Memory B cell (primary cell): ENCODE results near the gene GNPDA1.
A peak's percentile ranks its signal among the peaks of the same experiment; 100 is the strongest.
"Not testable (repeated sequence)": the region's sequence is repeated elsewhere in the genome, so short reads cannot be mapped to it uniquely, and the experiment has no call there.

Source experiments
- ATAC-seq: fragments of 150-1000 bp; cut with Tn5 transposase; 2 replicates; pipeline ENCODE4 v1.10.0; 2021; ENCODE audit warnings: low read depth, mild to moderate bottlenecking, moderate library complexity
- DNase-seq, 2 donors: peaks; one replicate each; pipeline ENCODE4 v3.0.0; 2022; ENCODE audit warnings: low spot score in 2 of 2
- H3K27ac Mint-ChIP-seq: one replicate; pipeline ENCODE4 v1.8.0; 2022; ENCODE audit warnings: mild to moderate bottlenecking, moderate library complexity, mixed read lengths
- H3K27me3 Mint-ChIP-seq: one replicate; pipeline ENCODE4 v1.8.0; 2022; ENCODE audit warnings: mixed read lengths
- H3K36me3 Mint-ChIP-seq: one replicate; pipeline ENCODE4 v1.8.0; 2022; ENCODE audit warnings: mild to moderate bottlenecking, mixed read lengths
- H3K4me1 Mint-ChIP-seq: one replicate; pipeline ENCODE4 v1.8.0; 2022; ENCODE audit warnings: mixed read lengths
- H3K4me3 Mint-ChIP-seq: one replicate; pipeline ENCODE4 v1.8.0; 2022; ENCODE audit warnings: mild to moderate bottlenecking, moderate library complexity, mixed read lengths
- H3K9me3 Mint-ChIP-seq: one replicate; pipeline ENCODE4 v1.8.0; 2022; ENCODE audit warnings: mixed read lengths

Gene GNPDA1

GRCh38 chr5:142012792-142013388 lies at the start of gene GNPDA1:
Gene GNPDA1 (minus strand): TSS chr5:142013027. CDS start chr5:142012035, 992 bp downstream.
- Mint-ChIP-seq H3K36me3 (peaks cover 10% of the 10 kb centered on the region), H3K4me3 (peak within 1 kb of the TSS; percentile 84), H3K4me1 (peaks cover 20% of the 10 kb centered on the region), H3K27ac (peak within 1 kb of the TSS; percentile 60), H3K27me3 (no peaks in the 10 kb centered on the region), H3K9me3 (no peaks in the 10 kb centered on the region)
- peak; percentile 95 for ATAC-seq
- DNase-seq = peak; percentile 55 to 63

DNA sequence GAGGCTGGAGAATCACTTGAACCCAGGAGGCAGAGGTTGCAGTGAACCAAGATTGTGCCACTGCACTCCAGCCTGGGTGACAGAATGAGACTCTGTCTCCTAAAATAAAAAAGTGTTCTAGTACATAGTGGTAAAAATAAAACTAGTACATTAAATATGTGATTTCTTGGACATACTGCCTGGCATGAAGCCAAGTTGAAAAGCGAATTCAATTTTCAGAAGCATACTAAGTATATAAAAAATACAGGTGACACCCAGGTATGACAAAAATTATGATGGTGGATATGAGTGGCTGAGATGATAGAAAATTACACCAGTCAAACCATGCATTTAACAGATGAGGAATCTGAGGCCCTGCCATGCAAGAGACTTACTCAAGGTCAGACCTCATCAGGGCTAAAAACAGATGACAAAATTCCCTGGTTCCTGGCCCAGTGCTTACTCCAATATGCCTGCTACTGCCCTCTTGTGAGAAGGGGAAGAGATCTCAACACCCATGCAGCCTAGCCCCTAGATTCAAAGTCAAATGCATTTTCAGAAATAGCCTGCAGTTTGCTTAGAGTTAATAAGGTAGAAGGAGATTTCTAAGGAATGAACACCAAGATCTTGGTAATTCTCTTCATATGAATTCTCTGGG lies 46.6 kb upstream of the GNPDA1 start:
- H3K27me3 Mint-ChIP-seq = peaks cover 7% of the 10 kb centered on the region
- no peaks in the 10 kb centered on the region for H3K36me3 Mint-ChIP-seq
- peaks cover 4% of the 10 kb centered on the region for H3K4me1 Mint-ChIP-seq
- DNase-seq (no peak), ATAC-seq (no peak)
- H3K9me3 Mint-ChIP-seq = no peaks in the 10 kb centered on the region
- no peak overlapping the region for H3K4me3 Mint-ChIP-seq
- no peak overlapping the region for H3K27ac Mint-ChIP-seq

- DNase-seq (no peak), ATAC-seq (no peak)
- Mint-ChIP-seq H3K4me3 (no peak overlapping the region), H3K9me3 (no peaks in the 10 kb centered on the region), H3K36me3 (no peaks in the 10 kb centered on the region), H3K27ac (no peak overlapping the region), H3K4me1 (peaks cover 4% of the 10 kb centered on the region), H3K27me3 (peaks cover 7% of the 10 kb centered on the region)
Measured at GRCh38 chr5:142057697-142058056, 44.9 kb upstream of the GNPDA1 start.

DNA sequence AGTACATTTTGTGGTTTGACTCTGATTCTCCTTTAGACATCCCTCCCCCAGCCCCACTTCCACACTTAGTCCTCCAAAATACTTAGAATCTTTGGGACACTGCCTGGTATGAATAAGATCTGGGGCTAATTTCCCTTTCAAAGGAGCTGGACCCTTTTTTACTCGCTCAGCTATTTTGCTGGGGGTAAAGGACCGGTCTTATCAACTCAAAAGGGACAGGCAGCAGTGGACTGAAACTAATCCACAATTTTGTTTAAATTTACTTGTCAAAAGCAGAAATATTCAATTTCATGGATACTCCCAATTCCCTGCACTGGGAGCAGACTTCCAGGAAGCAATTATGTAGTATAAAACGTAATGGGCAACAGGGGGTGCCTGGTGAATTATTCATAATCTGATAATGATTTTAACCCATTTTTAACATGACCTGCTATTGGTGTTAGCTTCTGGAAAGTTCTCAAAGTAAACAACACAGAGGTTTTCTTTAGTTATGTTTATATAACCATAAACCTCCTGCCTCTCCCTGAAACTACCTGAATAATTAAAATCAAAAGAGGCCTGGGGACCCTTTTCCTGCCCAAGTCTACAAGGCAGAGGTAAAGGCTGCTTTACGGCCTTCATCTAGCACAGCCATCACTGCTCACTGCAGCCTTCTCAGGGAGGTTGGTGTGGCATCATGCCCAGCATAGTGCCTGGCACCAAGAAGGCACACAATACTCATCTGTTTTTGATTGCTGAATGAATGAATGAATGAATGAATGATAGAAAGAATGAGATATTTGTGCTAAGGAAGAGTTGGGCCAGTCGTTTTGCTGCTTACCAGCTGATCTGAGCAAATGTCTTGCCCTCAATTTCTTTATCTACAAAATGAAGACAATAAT lies 44.2 kb upstream of the GNPDA1 start:
- no peaks in the 10 kb centered on the region for H3K9me3 Mint-ChIP-seq
- H3K27ac Mint-ChIP-seq = no peak overlapping the region
- peaks cover 4% of the 10 kb centered on the region for H3K4me1 Mint-ChIP-seq
- peaks cover 7% of the 10 kb centered on the region for H3K27me3 Mint-ChIP-seq
- H3K4me3 Mint-ChIP-seq = no peak overlapping the region
- DNase-seq (no peak), ATAC-seq (no peak)
- H3K36me3 Mint-ChIP-seq = no peaks in the 10 kb centered on the region

GRCh38 chr5:142055301-142055700 lies 42.5 kb upstream of the GNPDA1 start:
- peaks cover 2% of the 10 kb centered on the region for H3K27me3 Mint-ChIP-seq
- ATAC-seq (no peak), DNase-seq (no peak)
- no peak overlapping the region for H3K27ac Mint-ChIP-seq
- no peak overlapping the region for H3K4me3 Mint-ChIP-seq
- H3K36me3 Mint-ChIP-seq = no peaks in the 10 kb centered on the region
- no peaks in the 10 kb centered on the region for H3K9me3 Mint-ChIP-seq
- H3K4me1 Mint-ChIP-seq = peaks cover 4% of the 10 kb centered on the region

DNA sequence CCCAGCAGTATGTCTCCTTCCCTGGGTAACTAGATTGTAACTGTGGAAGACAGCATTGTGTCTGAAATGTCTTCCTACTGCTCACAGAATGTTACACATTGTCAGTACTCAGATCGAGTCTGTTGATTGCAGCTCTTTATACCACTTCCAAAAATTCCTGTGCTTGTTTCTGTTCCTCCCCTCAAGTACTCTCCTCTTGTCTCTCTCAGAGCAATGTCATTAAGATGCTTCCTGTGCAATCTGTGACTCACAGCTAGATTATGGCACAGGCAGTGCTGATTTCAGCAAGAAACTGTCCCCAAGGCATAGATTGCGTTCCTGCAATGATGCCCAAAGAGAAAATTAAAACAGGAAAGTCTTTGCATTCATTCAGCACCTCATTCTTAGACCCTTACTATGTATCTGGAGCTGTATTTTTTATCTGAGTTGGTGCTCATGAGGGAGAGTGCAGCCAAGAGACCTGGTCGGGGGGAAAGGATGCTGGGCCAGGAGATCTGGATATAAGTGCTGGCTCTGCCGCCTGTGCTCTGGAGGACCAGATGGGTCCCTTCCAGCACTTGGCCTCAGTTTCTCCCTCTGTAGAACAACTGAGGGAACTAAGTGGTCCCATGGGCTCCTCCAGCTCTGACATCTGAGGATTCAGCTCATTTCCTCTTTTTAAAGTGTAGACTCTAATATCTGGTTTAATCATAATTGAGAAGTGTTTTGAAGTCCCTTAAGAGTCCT lies 40.8 kb upstream of the GNPDA1 start:
- Mint-ChIP-seq H3K9me3 (no peaks in the 10 kb centered on the region), H3K27ac (no peak overlapping the region), H3K4me1 (peaks cover 4% of the 10 kb centered on the region), H3K4me3 (no peak overlapping the region), H3K27me3 (peaks cover 2% of the 10 kb centered on the region), H3K36me3 (no peaks in the 10 kb centered on the region)
- no peak for DNase-seq
- ATAC-seq = no peak

DNA sequence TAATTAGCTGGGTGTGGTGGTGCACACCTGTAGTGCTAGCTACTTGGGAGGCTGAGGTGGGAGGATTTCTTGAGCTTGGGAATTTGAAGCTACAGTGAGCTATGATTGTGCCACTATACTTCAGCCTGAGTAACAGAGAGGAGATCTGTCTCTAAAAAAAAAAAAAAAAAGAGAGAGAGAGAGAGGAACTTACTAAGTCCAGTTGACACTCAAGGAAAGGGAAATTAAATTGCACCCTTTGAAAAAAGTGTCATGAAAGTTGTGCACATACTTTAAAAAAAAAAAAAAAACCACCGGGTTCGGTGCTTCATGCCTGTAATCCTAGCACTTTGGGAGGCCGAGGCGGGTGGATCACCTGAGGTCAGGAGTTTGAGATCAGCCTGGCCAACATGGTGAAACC lies 39.2 kb upstream of the GNPDA1 start:
- not testable (repeated sequence) for ATAC-seq, DNase-seq, H3K4me3 Mint-ChIP-seq, H3K4me1 Mint-ChIP-seq, H3K27me3 Mint-ChIP-seq, H3K27ac Mint-ChIP-seq, H3K9me3 Mint-ChIP-seq, H3K36me3 Mint-ChIP-seq

DNA sequence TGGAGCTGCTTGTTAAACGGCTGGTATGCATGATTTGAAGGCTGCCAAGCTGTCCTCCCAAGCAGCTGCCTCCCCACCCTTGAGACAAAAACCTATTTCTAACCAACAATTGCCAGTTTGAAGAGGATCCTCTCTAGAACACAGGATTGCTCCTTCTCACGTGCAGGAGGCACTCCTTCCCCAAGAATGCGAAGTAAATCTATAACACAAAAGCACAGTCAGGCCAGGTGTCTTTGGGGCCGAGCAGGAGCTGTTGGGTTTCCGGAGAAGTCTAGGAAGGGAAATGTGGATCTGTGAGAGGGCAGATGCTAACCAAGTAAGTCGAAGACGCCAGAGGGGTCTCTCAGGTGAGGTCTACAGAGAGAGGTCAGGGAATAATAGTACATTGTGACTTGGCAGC lies 35.4 kb upstream of the GNPDA1 start:
- no peak for ATAC-seq
- Mint-ChIP-seq H3K4me3 (no peak overlapping the region), H3K9me3 (no peaks in the 10 kb centered on the region), H3K4me1 (peaks cover under 1% of the 10 kb centered on the region), H3K27me3 (peaks cover 1% of the 10 kb centered on the region), H3K27ac (no peak overlapping the region), H3K36me3 (no peaks in the 10 kb centered on the region)
- DNase-seq = no peak

DNA sequence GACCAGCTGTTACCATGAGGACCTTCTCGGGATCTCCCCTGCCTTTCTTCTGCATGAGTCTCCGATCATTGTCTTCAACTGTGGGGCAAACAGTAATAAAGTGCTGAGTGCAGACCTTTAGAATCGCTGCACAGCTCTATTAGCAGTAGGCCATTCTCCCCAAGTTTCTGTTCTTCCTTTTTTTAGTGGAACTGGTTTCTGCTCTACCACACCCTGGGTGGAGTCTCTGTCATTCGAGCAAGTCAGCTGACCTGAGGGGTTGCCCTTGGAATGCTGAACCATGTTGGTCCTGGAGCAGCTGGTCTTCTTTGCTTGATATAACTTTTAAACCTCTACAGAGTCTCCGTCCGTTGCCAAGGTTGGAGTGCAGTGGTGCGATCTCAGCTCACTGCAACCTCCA lies 33.4 kb upstream of the GNPDA1 start:
- H3K27me3 Mint-ChIP-seq = peaks cover 1% of the 10 kb centered on the region
- no peaks in the 10 kb centered on the region for H3K9me3 Mint-ChIP-seq
- no peak overlapping the region for H3K27ac Mint-ChIP-seq
- ATAC-seq (no peak), DNase-seq (no peak)
- no peak overlapping the region for H3K4me3 Mint-ChIP-seq
- no peaks in the 10 kb centered on the region for H3K36me3 Mint-ChIP-seq
- H3K4me1 Mint-ChIP-seq = no peaks in the 10 kb centered on the region

DNA sequence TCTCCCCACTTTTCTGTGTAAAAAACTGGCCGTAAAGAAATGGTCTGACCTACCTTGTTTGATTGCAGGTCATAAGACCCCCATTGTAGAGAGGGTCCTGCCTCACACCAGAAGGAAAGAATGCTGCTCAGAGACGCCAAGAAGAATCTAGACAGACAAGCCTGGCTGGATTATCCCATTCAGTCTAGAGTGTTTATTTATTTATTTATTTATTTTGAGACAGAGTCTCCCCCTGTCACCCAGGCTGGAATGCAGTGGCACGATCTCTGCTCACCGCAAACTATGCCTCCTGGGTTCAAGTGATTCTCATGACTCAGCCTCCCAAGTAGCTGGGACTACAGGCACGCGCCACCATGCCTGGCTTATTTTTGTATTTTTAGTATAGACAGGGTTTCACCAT lies 28.1 kb upstream of the GNPDA1 start:
- H3K27me3 Mint-ChIP-seq, H3K27ac Mint-ChIP-seq, ATAC-seq, H3K36me3 Mint-ChIP-seq, H3K9me3 Mint-ChIP-seq, DNase-seq, H3K4me3 Mint-ChIP-seq, H3K4me1 Mint-ChIP-seq: not testable (repeated sequence)

DNA sequence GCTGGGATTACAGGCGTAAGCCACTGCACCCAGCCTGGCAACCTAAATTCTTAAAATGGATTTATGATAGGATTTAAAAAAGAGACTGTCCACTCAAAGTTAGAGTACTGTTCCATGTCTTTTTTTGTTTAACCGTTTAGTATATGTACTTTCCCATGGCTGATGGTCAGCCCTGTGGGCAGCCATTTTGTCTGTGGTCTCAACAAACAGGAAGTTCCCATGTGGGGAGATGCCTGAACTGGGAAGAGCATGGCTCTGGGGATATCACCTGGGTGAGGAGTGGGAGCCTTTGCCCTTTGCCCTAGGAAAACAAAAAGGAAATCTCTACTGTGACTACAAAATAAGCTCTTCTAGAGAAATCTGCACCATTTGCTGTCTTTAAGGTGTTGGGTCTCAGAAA lies 27.5 kb upstream of the GNPDA1 start:
- no peak for ATAC-seq
- Mint-ChIP-seq H3K9me3 (peaks cover 1% of the 10 kb centered on the region), H3K27ac (no peak overlapping the region), H3K4me3 (no peak overlapping the region), H3K4me1 (no peaks in the 10 kb centered on the region), H3K27me3 (peaks cover 2% of the 10 kb centered on the region), H3K36me3 (no peaks in the 10 kb centered on the region)
- no peak for DNase-seq

- DNase-seq (no peak), ATAC-seq (no peak)
- no peak overlapping the region for H3K27ac Mint-ChIP-seq
- no peak overlapping the region for H3K4me3 Mint-ChIP-seq
- no peaks in the 10 kb centered on the region for H3K4me1 Mint-ChIP-seq
- peaks cover 1% of the 10 kb centered on the region for H3K36me3 Mint-ChIP-seq
- H3K27me3 Mint-ChIP-seq = peaks cover 4% of the 10 kb centered on the region
- H3K9me3 Mint-ChIP-seq = peaks cover 1% of the 10 kb centered on the region
Measured at GRCh38 chr5:142038735-142039134, 25.9 kb upstream of the GNPDA1 start.

GRCh38 chr5:142037599-142037998 lies 24.8 kb upstream of the GNPDA1 start:
- H3K27ac Mint-ChIP-seq, H3K9me3 Mint-ChIP-seq, H3K27me3 Mint-ChIP-seq, ATAC-seq, H3K4me3 Mint-ChIP-seq, DNase-seq, H3K4me1 Mint-ChIP-seq, H3K36me3 Mint-ChIP-seq: not testable (repeated sequence)

DNA sequence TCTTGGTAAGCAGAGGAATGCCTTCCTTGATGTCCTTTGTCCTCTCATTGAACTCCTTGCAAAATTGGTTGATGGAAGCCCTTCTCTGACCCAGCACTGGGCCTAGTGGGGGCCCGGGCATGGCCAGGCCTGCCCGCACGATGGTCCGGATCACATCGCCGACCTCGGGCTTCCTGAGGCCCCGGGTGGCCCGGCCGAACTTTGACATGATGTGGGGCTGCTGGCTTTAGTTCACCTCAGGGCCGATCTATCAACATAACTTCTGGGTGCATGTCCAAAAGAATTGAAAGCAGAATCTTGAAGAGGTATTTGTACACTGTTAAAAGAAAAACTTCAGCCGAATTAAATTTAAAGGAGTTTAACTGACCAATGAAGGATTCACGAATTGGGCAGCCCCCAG lies 24.1 kb upstream of the GNPDA1 start:
- no peak for DNase-seq
- Mint-ChIP-seq H3K36me3 (peaks cover 2% of the 10 kb centered on the region), H3K27ac (no peak overlapping the region), H3K4me3 (no peak overlapping the region), H3K27me3 (peaks cover 8% of the 10 kb centered on the region), H3K4me1 (no peaks in the 10 kb centered on the region), H3K9me3 (peaks cover 1% of the 10 kb centered on the region)
- ATAC-seq = no peak
